H1 (cell line): ENCODE results near the gene DELE1. TPM values are rescaled to one million over a fixed set of nuclear protein-coding genes. Genes with fewer than 3 reads are reported as not detected.

Experiments used
- CTCF ChIA-PET: fragments of 300-600 bp; sonication (Branson Sonifier 250); formaldehyde crosslinking; loops from one replicate; lab custom pipeline; 2021; ENCODE audit not compliant: partially characterized antibody; lab: Charles Lee
- POLR2A ChIA-PET: fragments of 300-600 bp; sonication (Branson Sonifier 250); formaldehyde crosslinking; loops from one replicate; lab custom pipeline; 2021; ENCODE audit warnings: inconsistent platforms; ENCODE audit not compliant: partially characterized antibody; lab: Charles Lee
- DNase-seq, 2 experiments: peaks; one replicate each; pipeline versions ENCODE4 v3.0.0 to v3.0.0-alpha.2; 2010 to 2022; ENCODE audit warnings: low spot score in 2 of 2, low read depth in 1 of 2, mixed read lengths in 1 of 2
- FAIRE-seq: peaks from 2 replicates; lab custom pipeline; 2011; peaks lifted over from hg19 to GRCh38; lab: Jason Lieb, UNC
- H2AFZ ChIP-seq: 2 replicates; pipeline ENCODE4 v1.8.1; 2012; ENCODE audit warnings: low read length, inconsistent platforms
- H2AK5ac ChIP-seq: 2 replicates; pipeline ENCODE4 v1.6.1; 2013; ENCODE audit warnings: low read depth, low read length
- H2BK120ac ChIP-seq: replicated peaks from 2 replicates; pipeline ENCODE3; 2013; ENCODE audit warnings: low read depth, low read length, inconsistent platforms
- H2BK12ac ChIP-seq: 2 replicates; pipeline ENCODE4 v1.6.1; 2013; ENCODE audit warnings: low read depth, low read length
- H2BK15ac ChIP-seq: 2 replicates; pipeline ENCODE4 v1.6.1; 2013; ENCODE audit warnings: low read length
- H2BK20ac ChIP-seq: 2 replicates; pipeline ENCODE4 v1.6.1; 2013; ENCODE audit warnings: low read length
- H2BK5ac ChIP-seq: 2 replicates; pipeline ENCODE4 v1.6.1; 2013; ENCODE audit warnings: low read depth, low read length
- H3K14ac ChIP-seq: 2 replicates; pipeline ENCODE4 v1.6.1; 2013; ENCODE audit warnings: inconsistent platforms; ENCODE audit not compliant: insufficient read length
- H3K18ac ChIP-seq: 2 replicates; pipeline ENCODE4 v1.6.1; 2013; ENCODE audit warnings: low read length; ENCODE audit errors: extremely low read depth
- H3K23ac ChIP-seq: 2 replicates; pipeline ENCODE4 v1.6.1; 2013; ENCODE audit warnings: inconsistent platforms; ENCODE audit not compliant: insufficient read length
- H3K23me2 ChIP-seq: 2 replicates; pipeline ENCODE4 v1.6.1; 2013; ENCODE audit warnings: low read depth, low read length
- H3K27ac ChIP-seq: 2 replicates; pipeline ENCODE4 v1.6.1; 2011; ENCODE audit warnings: low read depth, low read length, inconsistent platforms
- H3K27me3 ChIP-seq, 4 experiments: replicated peaks in 1 of 4; 1 replicate in 1 of 4; 2 replicates in 3 of 4; pipeline versions ENCODE4 v1.6.1 to v1.8.1; 2011 to 2013; ENCODE audit warnings: low read length in 3 of 4, mild to moderate bottlenecking in 3 of 4, inconsistent platforms in 2 of 4, mixed read lengths in 2 of 4, moderate library complexity in 1 of 4; ENCODE audit not compliant: control insufficient read depth in 3 of 4, insufficient read depth in 3 of 4; ENCODE audit errors: extremely low read depth in 1 of 4
- H3K36me3 ChIP-seq, 4 experiments: 2 replicates each; pipeline versions ENCODE4 v1.6.1 to v1.8.1; 2011 to 2013; ENCODE audit warnings: mild to moderate bottlenecking in 4 of 4, low read length in 3 of 4, moderate library complexity in 2 of 4, control low read depth in 1 of 4, inconsistent platforms in 1 of 4; ENCODE audit not compliant: insufficient read depth in 4 of 4, control insufficient read depth in 2 of 4
- H3K4ac ChIP-seq: replicated peaks from 2 replicates; pipeline ENCODE3; 2013; ENCODE audit warnings: low read length, low read depth, mixed read lengths, inconsistent platforms; ENCODE audit not compliant: insufficient read length
- H3K4me1 ChIP-seq, 4 experiments: replicated peaks in 1 of 4; 1 replicate in 1 of 4; 2 replicates in 3 of 4; pipeline versions ENCODE4 v1.6.1 to v1.8.1; 2011 to 2013; ENCODE audit warnings: low read length in 3 of 4, inconsistent platforms in 2 of 4, mixed read lengths in 1 of 4; ENCODE audit not compliant: insufficient read depth in 4 of 4, control insufficient read depth in 3 of 4
- H3K4me2 ChIP-seq, 2 experiments: 2 replicates each; pipeline versions ENCODE4 v1.6.1 to v1.8.1; 2011 to 2013; ENCODE audit warnings: low read depth in 2 of 2, low read length in 2 of 2, control low read depth in 1 of 2, inconsistent platforms in 1 of 2, mild to moderate bottlenecking in 1 of 2; ENCODE audit not compliant: insufficient read depth in 1 of 2
- H3K4me3 ChIP-seq, 4 experiments: fragments of 200-600, 300-600 bp in 1 of 4; sonication (generic), shearing (Covaris generic), sonication (Bioruptor Twin) in 1 of 4; 2 replicates each; pipeline versions ENCODE4 v1.5.1 to v1.8.1; 2011 to 2016; ENCODE audit warnings: low read length in 4 of 4, low read depth in 3 of 4, control low read depth in 2 of 4, inconsistent platforms in 2 of 4, mild to moderate bottlenecking in 2 of 4, mixed read lengths in 1 of 4, moderate library complexity in 1 of 4; ENCODE audit not compliant: insufficient read depth in 2 of 4; ENCODE audit errors: extremely low read depth in 1 of 4
- H3K56ac ChIP-seq: replicated peaks from 2 replicates; pipeline ENCODE3; 2013; ENCODE audit warnings: low read depth, mild to moderate bottlenecking, mixed read lengths, low read length, inconsistent platforms; ENCODE audit not compliant: insufficient read length
- H3K79me1 ChIP-seq: 2 replicates; pipeline ENCODE4 v1.6.1; 2013; ENCODE audit warnings: low read depth, low read length, control low read depth
- H3K79me2 ChIP-seq, 2 experiments: 2 replicates each; pipeline versions ENCODE4 v1.6.1 to v1.8.1; 2012 to 2013; ENCODE audit warnings: low read length in 2 of 2, mild to moderate bottlenecking in 2 of 2, inconsistent platforms in 1 of 2; ENCODE audit not compliant: insufficient read depth in 2 of 2, control insufficient read depth in 1 of 2
- H3K9ac ChIP-seq, 4 experiments: replicated peaks in 1 of 4; 1 replicate in 1 of 4; 2 replicates in 3 of 4; pipeline versions ENCODE4 v1.6.1 to v1.8.1; 2011 to 2013; ENCODE audit warnings: low read depth in 3 of 4, low read length in 3 of 4, control low read depth in 2 of 4, mild to moderate bottlenecking in 2 of 4, moderate library complexity in 2 of 4, inconsistent platforms in 1 of 4; ENCODE audit errors: extremely low read depth in 1 of 4
- H3K9me3 ChIP-seq, 2 experiments: 2 replicates each; pipeline versions ENCODE4 v1.6.1 to v1.8.1; 2012 to 2013; ENCODE audit warnings: mild to moderate bottlenecking in 2 of 2, moderate library complexity in 2 of 2, control low read depth in 1 of 2, inconsistent platforms in 1 of 2, low read depth in 1 of 2, low read length in 1 of 2, mixed read lengths in 1 of 2; ENCODE audit not compliant: insufficient read depth in 2 of 2
- H4K20me1 ChIP-seq, 2 experiments: replicated peaks in 1 of 2; 2 replicates each; pipeline versions ENCODE3 to v1.8.1; 2011 to 2013; ENCODE audit warnings: inconsistent platforms in 2 of 2, low read length in 2 of 2, mild to moderate bottlenecking in 1 of 2; ENCODE audit not compliant: insufficient read depth in 2 of 2, control insufficient read depth in 1 of 2
- H4K5ac ChIP-seq: 2 replicates; pipeline ENCODE4 v1.6.1; 2013; ENCODE audit warnings: low read length, low read depth, mixed read lengths, inconsistent platforms; ENCODE audit not compliant: insufficient read length
- H4K8ac ChIP-seq: 2 replicates; pipeline ENCODE4 v1.8.0; 2013; ENCODE audit warnings: mild to moderate bottlenecking, moderate library complexity, low read length, inconsistent platforms; ENCODE audit not compliant: insufficient read depth; ENCODE audit errors: extremely low read depth
- H4K91ac ChIP-seq: replicated peaks from 2 replicates; pipeline ENCODE3; 2013; ENCODE audit warnings: low read length, mixed read lengths, inconsistent platforms; ENCODE audit not compliant: insufficient read length
- WGBS, 2 experiments: shearing (Covaris generic) in 1 of 2; methylation state at CpG; one replicate each; pipeline versions ENCODE4 v1.1.6 to v1.1.7; 2013 to 2015; ENCODE audit warnings: low lambda C conversion rate in 2 of 2, mixed read lengths in 2 of 2, inconsistent platforms in 1 of 2, low coverage in 1 of 2, missing lambda C conversion rate in 1 of 2; ENCODE audit not compliant: insufficient replicate concordance in 2 of 2, insufficient coverage in 1 of 2, insufficient read length in 1 of 2; ENCODE audit errors: extremely low coverage in 1 of 2, missing lambda C conversion rate in 1 of 2; 5-methylcytosine and 5-hydroxymethylcytosine counted together
- polyA plus RNA-seq, 7 experiments: library from polyadenylated mRNA; depleted of rRNA in 3 of 7; stranded (reverse) in 5 of 7; unstranded in 2 of 7; fragments of >200 nt in 5 of 7; fragments of 200-250 nt in 2 of 7; gene quantifications; 1 replicate in 5 of 7; 2 replicates in 1 of 7; 4 replicates in 1 of 7; pipeline versions ENCODE4 v1.2.1 to v1.2.3, GENCODE V29; 2011 to 2013; ENCODE audit warnings: missing spikeins in 2 of 7, mixed read lengths in 2 of 7
- total RNA-seq: library from RNA; stranded (reverse); fragmentation: NEBNext Ultra II Directional; extraction: Animal tissue kit (Norgen Biotek cat#: 25700); gene quantifications from 2 replicates; pipeline ENCODE4 v1.2.1, GENCODE V29; 2021
- TF ChIP-seq, protein P1 (sequence below), 3 experiments: IDR thresholded peaks; 1 replicate in 2 of 3; 2 replicates in 1 of 3; pipeline versions ENCODE4 v1.5.1 to v1.6.1; 2011; ENCODE audit warnings: low read length in 3 of 3, mild to moderate bottlenecking in 3 of 3, inconsistent platforms in 2 of 3, low read depth in 1 of 3, moderate library complexity in 1 of 3; ENCODE audit not compliant: insufficient read depth in 1 of 3; ENCODE audit errors: control extremely low read depth in 1 of 3
- TF ChIP-seq, protein P2 (sequence below): IDR thresholded peaks from 2 replicates; pipeline ENCODE4 v1.6.1; 2012; ENCODE audit warnings: inconsistent platforms

The DELE1 gene
- total and polyA plus RNA-seq, 2 of the 8 experiments (the other 6 are each of a cell fraction or from before 2014, with no cell fraction given) = 61.4 to 114 TPM

DNA sequence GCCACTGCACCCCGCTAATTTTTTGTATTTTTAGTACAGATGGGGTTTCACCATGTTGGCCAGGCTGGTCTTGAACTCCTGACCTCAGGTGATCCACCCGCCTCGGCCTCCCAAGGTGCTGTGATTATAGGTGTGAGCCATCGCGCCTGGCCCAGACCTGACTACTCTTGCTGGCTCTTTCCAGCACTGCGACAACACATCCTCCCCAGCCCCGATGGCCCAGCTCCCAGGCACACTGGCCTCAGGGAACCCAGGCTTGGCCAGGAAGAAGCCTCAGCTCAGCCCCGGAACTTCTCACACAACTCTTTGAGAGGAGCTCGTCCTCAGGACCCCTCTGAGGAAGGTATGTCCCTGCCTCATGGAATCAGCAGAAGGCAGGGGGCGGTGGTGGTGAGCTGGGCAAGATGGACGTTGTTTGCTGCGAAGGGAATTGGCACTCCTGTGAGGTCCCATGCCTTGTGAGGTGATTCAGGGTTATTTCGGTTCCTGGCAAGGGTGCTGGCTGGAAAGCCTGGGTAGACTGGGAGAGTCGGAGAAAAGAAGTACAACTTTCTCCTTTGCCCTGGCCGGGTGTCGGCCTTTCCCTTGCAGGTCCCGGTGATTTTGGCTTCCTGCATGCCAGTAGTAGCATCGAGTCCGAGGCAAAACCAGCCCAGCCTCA, 5.9 kb downstream of the DELE1 start:
- Histone ChIP-seq H2BK5ac (no peak overlapping the region), H3K9me3 (no peaks in the 10 kb centered on the region), H3K27me3 (no peaks in the 10 kb centered on the region), H3K4me2 (no peak overlapping the region), H2BK120ac (no peak overlapping the region), H2BK15ac (no peak overlapping the region), H2BK20ac (no peak overlapping the region), H3K4me3 (no peak overlapping the region), H3K27ac (no peak overlapping the region), H3K23me2 (no peaks in the 10 kb centered on the region), H3K36me3 (peaks cover 31 to 87% (median 67%) of the 10 kb centered on the region in 4 experiments), H3K79me2 (peaks cover 1 to 5% of the 10 kb centered on the region in 2 experiments; a peak in 1 of 4 replicates), H3K9ac (no peak overlapping the region), H2BK12ac (no peak overlapping the region), H4K8ac (no peak overlapping the region), H4K5ac (no peak overlapping the region), H3K18ac (no peak overlapping the region), H4K91ac (no peak overlapping the region), H3K79me1 (peaks cover 3% of the 10 kb centered on the region; the same call in 1 of the 2 replicates), H2AK5ac (no peak overlapping the region), H3K14ac (no peak overlapping the region), H4K20me1 (peaks cover 0 to 3% of the 10 kb centered on the region in 2 experiments), H2AFZ (no peak overlapping the region), H3K4me1 (no peaks in the 10 kb centered on the region), H3K23ac (no peak overlapping the region), H3K56ac (no peak overlapping the region), H3K4ac (no peak overlapping the region)
- no peak for FAIRE-seq
- TF ChIP-seq, protein P1, sequence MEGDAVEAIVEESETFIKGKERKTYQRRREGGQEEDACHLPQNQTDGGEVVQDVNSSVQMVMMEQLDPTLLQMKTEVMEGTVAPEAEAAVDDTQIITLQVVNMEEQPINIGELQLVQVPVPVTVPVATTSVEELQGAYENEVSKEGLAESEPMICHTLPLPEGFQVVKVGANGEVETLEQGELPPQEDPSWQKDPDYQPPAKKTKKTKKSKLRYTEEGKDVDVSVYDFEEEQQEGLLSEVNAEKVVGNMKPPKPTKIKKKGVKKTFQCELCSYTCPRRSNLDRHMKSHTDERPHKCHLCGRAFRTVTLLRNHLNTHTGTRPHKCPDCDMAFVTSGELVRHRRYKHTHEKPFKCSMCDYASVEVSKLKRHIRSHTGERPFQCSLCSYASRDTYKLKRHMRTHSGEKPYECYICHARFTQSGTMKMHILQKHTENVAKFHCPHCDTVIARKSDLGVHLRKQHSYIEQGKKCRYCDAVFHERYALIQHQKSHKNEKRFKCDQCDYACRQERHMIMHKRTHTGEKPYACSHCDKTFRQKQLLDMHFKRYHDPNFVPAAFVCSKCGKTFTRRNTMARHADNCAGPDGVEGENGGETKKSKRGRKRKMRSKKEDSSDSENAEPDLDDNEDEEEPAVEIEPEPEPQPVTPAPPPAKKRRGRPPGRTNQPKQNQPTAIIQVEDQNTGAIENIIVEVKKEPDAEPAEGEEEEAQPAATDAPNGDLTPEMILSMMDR (IDR thresholded peaks at IDR 0.05; ENCODE audit: control extremely low read depth in 1 of 3, insufficient read depth in 1 of 3, low read depth in 1 of 3, low read length in 3 of 3) = peak in 2 of 3 experiments; percentile 8 to 10; a peak in 2 of 4 replicates
- TF ChIP-seq, protein P2, sequence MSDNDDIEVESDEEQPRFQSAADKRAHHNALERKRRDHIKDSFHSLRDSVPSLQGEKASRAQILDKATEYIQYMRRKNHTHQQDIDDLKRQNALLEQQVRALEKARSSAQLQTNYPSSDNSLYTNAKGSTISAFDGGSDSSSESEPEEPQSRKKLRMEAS = no peak
- no peak for DNase-seq
- 92% methylated on average over 19 of the region's 19 CpGs; no CpG with 5 or more reads in 1 of the 2 experiments for whole genome bisulfite sequencing, 2 experiments
- ChIA-PET POLR2A (interaction anchor here (1.4 to 1.8 kb wide), 2 partner anchors 10 to 18 kb away, joined by 4 read pairs; no protein-coding TSS in a partner anchor), CTCF (interaction anchor here (0.6 to 20.8 kb wide), 10 partner anchors 11 to 1254 kb away, joined by 3 to 324 read pairs (median 4); partner anchors contain the start of gene PCDH12)
